SK-N-MC (cell line): ENCODE measurements around the gene HADHB.
"Not testable (repeated sequence)": the region's sequence is repeated elsewhere in the genome, so short reads cannot be mapped to it uniquely, and the experiment has no call there.

Experiments used
- DNase-seq: peaks from one replicate; pipeline ENCODE4 v3.0.0-alpha.2; 2011; ENCODE audit warnings: low read depth, low spot score
- H3K27ac ChIP-seq: fragments of 200-600 bp; sonication (generic); 2 replicates; pipeline ENCODE4 v1.5.1; 2016; ENCODE audit warnings: mixed run types
- H3K36me3 ChIP-seq: fragments of 200-600 bp; sonication (generic); 2 replicates; pipeline ENCODE4 v1.6.1; 2017; ENCODE audit warnings: antibody characterized with exemption, low read length, mixed read lengths; ENCODE audit not compliant: insufficient read depth
- H3K4me3 ChIP-seq: fragments of 200-600 bp; sonication (generic); 2 replicates; pipeline ENCODE4 v1.5.1; 2016
- H3K9ac ChIP-seq: fragments of 200-600 bp; sonication (generic); 2 replicates; pipeline ENCODE4 v1.8.0; 2017; ENCODE audit warnings: mixed run types, mixed read lengths; ENCODE audit not compliant: insufficient read length
- H3K9me3 ChIP-seq: fragments of 200-600 bp; sonication (generic); 2 replicates; pipeline ENCODE4 v1.6.1; 2017; ENCODE audit warnings: low read depth, mild to moderate bottlenecking, antibody characterized with exemption, low read length, moderate library complexity, mixed read lengths
- EZH2 ChIP-seq: fragments of 200-600 bp; sonication (generic); IDR thresholded peaks from one replicate; pipeline ENCODE4 v1.6.1; 2017; ENCODE audit warnings: antibody characterized with exemption
- FOXP2 ChIP-seq: optimal IDR thresholded peaks from 2 replicates; pipeline ENCODE3; 2011; ENCODE audit warnings: mild to moderate bottlenecking, moderate library complexity; ENCODE audit not compliant: insufficient read depth; ENCODE audit errors: extremely low read length, control extremely low read depth
- POLR2AphosphoS5 ChIP-seq: IDR thresholded peaks from 2 replicates; pipeline ENCODE4 v1.6.1; 2012; ENCODE audit warnings: mild to moderate bottlenecking, low read depth, low read length, borderline replicate concordance

The HADHB gene

GRCh38 chr2:26251893-26252292 lies 7.2 kb downstream of the HADHB start:
- H3K9me3 ChIP-seq = no peaks in the 10 kb centered on the region
- DNase-seq = no peak
- TF ChIP-seq FOXP2 (no peak), POLR2AphosphoS5 (no peak), EZH2 (no peak)
- no peak overlapping the region for H3K4me3 ChIP-seq
- H3K9ac ChIP-seq = no peak overlapping the region
- H3K27ac ChIP-seq = no peak overlapping the region
- peaks cover 5% of the 10 kb centered on the region; the same call in 1 of the 2 replicates for H3K36me3 ChIP-seq

DNA sequence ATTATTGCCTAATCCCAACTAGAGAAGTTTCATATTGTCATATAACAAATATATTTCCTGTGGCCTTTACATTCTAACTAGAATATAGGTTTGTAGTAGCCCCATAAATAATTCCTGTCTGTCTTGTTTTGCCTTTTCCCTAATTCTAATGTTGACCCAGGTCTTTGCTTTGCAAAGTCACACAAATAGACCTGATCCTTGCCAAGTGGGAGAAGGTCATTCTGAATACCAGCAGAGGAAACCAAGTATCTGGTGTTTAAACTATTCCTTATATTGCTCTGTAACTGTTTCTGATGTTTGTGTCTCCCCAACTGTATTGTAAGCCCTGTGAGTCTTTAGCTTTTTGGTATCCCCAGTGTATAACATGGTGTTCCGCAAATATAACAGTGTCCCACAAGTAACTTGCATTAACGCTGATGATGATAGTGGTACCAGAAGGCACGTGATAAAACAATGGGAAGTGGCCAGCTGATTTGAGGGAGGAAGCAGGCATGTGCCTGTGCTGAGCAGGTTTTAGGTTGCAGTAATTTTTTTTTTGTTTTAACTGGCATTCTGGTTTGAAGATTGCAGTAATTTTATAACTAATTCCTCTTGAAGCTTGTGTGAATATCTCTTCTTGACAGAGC lies 11.1 kb downstream of the HADHB start:
- H3K36me3 ChIP-seq = peaks cover 9% of the 10 kb centered on the region; the same call in 1 of the 2 replicates
- no peaks in the 10 kb centered on the region for H3K9me3 ChIP-seq
- no peak overlapping the region for H3K27ac ChIP-seq
- no peak overlapping the region for H3K4me3 ChIP-seq
- no peak for DNase-seq
- TF ChIP-seq FOXP2 (no peak), EZH2 (no peak), POLR2AphosphoS5 (no peak)
- no peak overlapping the region for H3K9ac ChIP-seq

GRCh38 chr2:26258836-26259235 lies 14.1 kb downstream of the HADHB start:
- H3K27ac ChIP-seq, H3K4me3 ChIP-seq, H3K9me3 ChIP-seq, DNase-seq, H3K9ac ChIP-seq: not testable (repeated sequence)
- H3K36me3 ChIP-seq = peaks cover 12% of the 10 kb centered on the region; the same call in 1 of the 2 replicates

DNA sequence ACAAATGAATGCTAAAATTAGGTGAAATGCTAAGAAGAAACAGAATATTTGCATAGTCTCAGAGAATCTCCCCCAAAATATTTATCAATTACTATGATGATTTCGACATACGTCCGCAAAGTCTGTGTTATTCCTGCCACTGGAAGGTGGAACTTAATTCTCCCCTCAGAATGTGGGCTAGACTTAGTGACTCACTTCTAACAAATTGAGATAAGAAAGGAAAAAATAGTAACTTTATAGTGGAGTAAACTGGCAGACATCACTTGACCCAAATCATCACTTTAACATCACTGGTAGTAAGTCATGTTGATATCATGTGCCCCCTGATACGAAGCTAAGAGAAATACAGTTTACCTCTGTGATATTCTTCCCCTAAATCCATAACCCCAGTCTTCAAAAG lies 23.5 kb downstream of the HADHB start:
- no peak for DNase-seq
- Histone ChIP-seq H3K36me3 (peaks cover 3% of the 10 kb centered on the region; the same call in 1 of the 2 replicates), H3K9ac (no peak overlapping the region), H3K4me3 (no peak overlapping the region), H3K27ac (no peak overlapping the region), H3K9me3 (no peaks in the 10 kb centered on the region)
- TF ChIP-seq EZH2 (no peak), POLR2AphosphoS5 (no peak), FOXP2 (no peak)

DNA sequence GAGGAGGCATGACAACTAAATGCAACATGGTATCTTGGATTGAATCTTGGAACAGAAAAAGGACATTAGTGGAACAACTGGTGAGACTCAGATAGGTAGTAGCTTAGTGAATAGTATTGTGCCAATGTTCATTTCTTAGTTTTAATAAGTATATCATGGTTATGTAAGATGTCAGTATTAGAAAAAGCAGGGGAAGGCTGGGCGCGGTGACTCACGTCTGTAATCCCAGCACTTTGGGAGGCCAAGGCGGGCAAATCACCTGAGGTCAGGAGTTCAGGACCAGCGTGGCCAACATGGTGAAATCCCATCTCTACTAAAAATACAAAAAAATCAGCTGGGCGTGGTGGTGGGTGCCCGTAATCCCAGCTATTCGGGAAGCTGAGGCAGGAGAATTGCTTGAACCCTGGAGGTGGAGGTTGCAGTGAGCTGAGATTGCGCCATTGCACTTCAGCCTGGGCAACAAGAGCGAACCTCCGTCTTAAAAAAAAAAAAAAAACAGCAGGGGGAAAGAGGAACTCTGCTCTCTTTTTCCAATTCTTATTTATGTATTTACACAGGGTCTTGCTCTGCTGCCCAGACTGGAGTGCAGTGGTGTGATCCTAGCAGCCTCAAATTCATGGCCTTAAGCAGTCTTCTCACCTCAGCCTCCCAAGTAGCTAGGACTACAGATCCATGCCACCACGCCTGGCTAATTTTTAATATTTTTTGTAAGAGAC lies 24.1 kb downstream of the HADHB start:
- H3K27ac ChIP-seq, H3K4me3 ChIP-seq, DNase-seq, H3K9ac ChIP-seq, H3K9me3 ChIP-seq, H3K36me3 ChIP-seq: not testable (repeated sequence)

DNA sequence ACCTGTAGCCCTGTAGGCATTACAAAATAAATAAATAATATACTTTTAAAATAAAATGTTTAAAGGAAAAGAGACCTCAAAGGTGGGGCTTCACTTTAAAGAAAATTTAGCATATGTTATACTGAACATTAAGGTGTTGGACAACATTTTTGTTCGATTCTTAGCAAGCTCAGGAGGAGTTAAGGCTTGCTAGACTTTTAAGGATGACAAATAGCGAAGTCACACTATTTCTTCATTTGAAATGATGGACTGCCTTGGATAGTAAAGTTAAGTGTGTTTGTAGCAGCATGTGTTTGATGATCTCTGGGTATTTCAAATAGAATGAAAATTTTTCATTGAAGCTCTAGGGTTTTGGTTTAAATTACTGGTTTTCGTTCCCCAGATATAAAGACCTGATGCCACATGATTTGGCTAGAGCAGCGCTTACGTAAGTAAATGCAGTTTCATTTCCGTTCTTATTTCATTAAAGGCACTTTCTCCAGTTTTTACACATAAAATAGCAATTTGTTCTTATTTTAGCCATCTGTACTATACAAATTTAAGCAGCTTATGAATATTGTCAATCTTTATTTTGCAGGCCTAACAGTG lies 24.9 kb downstream of the HADHB start:
- Histone ChIP-seq H3K4me3 (no peak overlapping the region), H3K36me3 (no peaks in the 10 kb centered on the region), H3K9ac (no peak overlapping the region), H3K9me3 (no peaks in the 10 kb centered on the region), H3K27ac (no peak overlapping the region)
- DNase-seq = no peak
- TF ChIP-seq POLR2AphosphoS5 = no peak
- TF ChIP-seq EZH2 = no peak
- TF ChIP-seq FOXP2 = no peak

GRCh38 chr2:26270373-26270772 lies 25.6 kb downstream of the HADHB start:
- Histone ChIP-seq H3K27ac (no peak overlapping the region), H3K9ac (no peak overlapping the region), H3K9me3 (no peaks in the 10 kb centered on the region), H3K4me3 (no peak overlapping the region), H3K36me3 (0 out of 2 replicates have a peak, but pooled peaks cover 2% of the 10 kb centered on the region)
- no peak for DNase-seq
- no peak for TF ChIP-seq FOXP2
- no peak for TF ChIP-seq EZH2
- no peak for TF ChIP-seq POLR2AphosphoS5

- Histone ChIP-seq H3K36me3 (peaks cover 22% of the 10 kb centered on the region), H3K9ac (peak overlapping the region; percentile 24), H3K4me3 (peak overlapping the region; percentile 39; the same call in 1 of the 2 replicates), H3K27ac (peak overlapping the region; percentile 73), H3K9me3 (no peaks in the 10 kb centered on the region)
- TF ChIP-seq FOXP2 (no peak), POLR2AphosphoS5 (no peak), EZH2 (no peak)
- peak; percentile 12 for DNase-seq
Measured at GRCh38 chr2:26273501-26273900, 28.8 kb downstream of the HADHB start.

GRCh38 chr2:26274058-26274613 lies 29.4 kb downstream of the HADHB start:
- peaks cover 28% of the 10 kb centered on the region for H3K36me3 ChIP-seq
- H3K4me3 ChIP-seq = peak overlapping the region; percentile 39
- no peak for TF ChIP-seq POLR2AphosphoS5
- TF ChIP-seq FOXP2 = no peak
- no peak for TF ChIP-seq EZH2
- DNase-seq = peak; percentile 24
- no peaks in the 10 kb centered on the region for H3K9me3 ChIP-seq
- peak overlapping the region; percentile 73 for H3K27ac ChIP-seq
- H3K9ac ChIP-seq = peak overlapping the region; percentile 24
